ENCODE results near the gene NPFFR1.

- no peak for TF ChIP-seq TAF1 (IDR thresholded peaks at IDR 0.05; ENCODE audit: borderline replicate concordance, low read depth, low read length)
- no peak for TF ChIP-seq RAD21 (IDR thresholded peaks at IDR 0.05; ENCODE audit: insufficient read depth, low read depth, low read length)
Measured at GRCh38 chr10:70206762-70207161, 77.0 kb downstream of the NPFFR1 start.
